Measurements from ENCODE around the gene SCARB1.

Gene SCARB1

GRCh38 chr12:124771462-124772288, 92.0 kb downstream of the SCARB1 start:
- H3K4me3 ChIP-seq (ENCODE audit: low read depth, low read length) = no peak overlapping the region
- H3K9me3 ChIP-seq (ENCODE audit: control insufficient read depth, insufficient read depth, low read depth, low read length) = no peaks in the 10 kb centered on the region
- ChIA-PET CTCF (interaction anchor here (0.5 to 6.2 kb wide), 25 partner anchors 9 to 1063 kb away, joined by 3 to 52 read pairs (median 3); no protein-coding TSS in a partner anchor), POLR2A (interaction anchor here (1.1 kb wide), 1 partner anchor 143 kb away, joined by 3 read pairs; the partner anchor contains the start of gene UBC)
- H3K4me1 ChIP-seq (ENCODE audit: control insufficient read depth, insufficient read depth, low read length) = no peaks in the 10 kb centered on the region
- no peaks in the 10 kb centered on the region for H3K36me3 ChIP-seq (ENCODE audit: control insufficient read depth in 2 of 2, insufficient read depth in 1 of 2, low read length in 2 of 2)
- H3K27ac ChIP-seq (ENCODE audit: extremely low read depth, low read depth, low read length) = no peak overlapping the region
- TF ChIP-seq ZNF544 (tag by site-specific recombination; IDR thresholded peaks at IDR 0.05) (no peak), MEIS1 (CRISPR knock-in tag; IDR thresholded peaks at IDR 0.05; ENCODE audit: borderline replicate concordance) (no peak), ZNF292 (tag by site-specific recombination; IDR thresholded peaks at IDR 0.05; ENCODE audit: borderline replicate concordance, low read depth) (no peak), GLIS2 (tag by site-specific recombination; IDR thresholded peaks at IDR 0.05) (peak; percentile 58; the same call in 1 of the 2 replicates), ZNF654 (tag by site-specific recombination; IDR thresholded peaks at IDR 0.05; ENCODE audit: low read depth) (peak; percentile 92), KLF10 (tag by site-specific recombination; IDR thresholded peaks at IDR 0.05) (no peak; the same call in 1 of the 2 replicates), ZNF132 (tag by site-specific recombination; IDR thresholded peaks at IDR 0.05; ENCODE audit: borderline replicate concordance) (no peak), MYNN (tag by site-specific recombination; IDR thresholded peaks at IDR 0.05; ENCODE audit: borderline replicate concordance) (no peak), ZNF585B (tag by site-specific recombination; IDR thresholded peaks at IDR 0.05) (no peak), ZNF580 (tag by site-specific recombination; IDR thresholded peaks at IDR 0.05) (no peak), PRDM10 (tag by site-specific recombination; IDR thresholded peaks at IDR 0.05) (no peak), FEZF1 (tag by site-specific recombination; IDR thresholded peaks at IDR 0.05) (no peak), ZNF513 (tag by site-specific recombination; IDR thresholded peaks at IDR 0.05) (no peak), ZBTB49 (tag by site-specific recombination; IDR thresholded peaks at IDR 0.05; ENCODE audit: low read depth) (no peak), SCRT1 (tag by site-specific recombination; IDR thresholded peaks at IDR 0.05; ENCODE audit: borderline replicate concordance) (peak; percentile 91), ZNF629 (tag by site-specific recombination; IDR thresholded peaks at IDR 0.05) (no peak), ZNF501 (tag by site-specific recombination; IDR thresholded peaks at IDR 0.05) (0 out of 2 replicates have a peak, but pooled peaks have one; percentile 36), TSHZ1 (tag by site-specific recombination; IDR thresholded peaks at IDR 0.05; ENCODE audit: borderline replicate concordance) (no peak), ZNF169 (tag by site-specific recombination; IDR thresholded peaks at IDR 0.05) (no peak), TCF7L2 (IDR thresholded peaks at IDR 0.05; ENCODE audit: borderline replicate concordance, low read depth, low read length) (no peak), ZNF274 (IDR thresholded peaks at IDR 0.05; ENCODE audit: low read length) (no peak), ZNF274 (tag by site-specific recombination; IDR thresholded peaks at IDR 0.05; ENCODE audit: borderline replicate concordance) (no peak), ZNF529 (tag by site-specific recombination; IDR thresholded peaks at IDR 0.05; ENCODE audit: insufficient replicate concordance) (no peak), ZNF184 (tag by site-specific recombination; IDR thresholded peaks at IDR 0.05) (no peak), ZBTB21 (tag by site-specific recombination; IDR thresholded peaks at IDR 0.05) (no peak), ZBTB8A (tag by site-specific recombination; IDR thresholded peaks at IDR 0.05) (no peak)
